ENCODE data around the gene CCDC71.

The CCDC71 gene

GRCh38 chr3:49135499-49135898 lies 30.6 kb downstream of the CCDC71 start:
- H3K27ac ChIP-seq = peak overlapping the region; percentile 82

GRCh38 chr3:49134471-49135265 lies 31.5 kb downstream of the CCDC71 start:
- TF ChIP-seq CTCF (conservative IDR thresholded peaks at IDR 0.05) = peak; percentile 28; the same call in 1 of the 2 replicates
- H3K27ac ChIP-seq = peak overlapping the region; percentile 82

More at GRCh38 chr3:49135499-49135898, 30.6 kb downstream of the CCDC71 start:
- TF ChIP-seq CTCF (conservative IDR thresholded peaks at IDR 0.05) = no peak

DNA sequence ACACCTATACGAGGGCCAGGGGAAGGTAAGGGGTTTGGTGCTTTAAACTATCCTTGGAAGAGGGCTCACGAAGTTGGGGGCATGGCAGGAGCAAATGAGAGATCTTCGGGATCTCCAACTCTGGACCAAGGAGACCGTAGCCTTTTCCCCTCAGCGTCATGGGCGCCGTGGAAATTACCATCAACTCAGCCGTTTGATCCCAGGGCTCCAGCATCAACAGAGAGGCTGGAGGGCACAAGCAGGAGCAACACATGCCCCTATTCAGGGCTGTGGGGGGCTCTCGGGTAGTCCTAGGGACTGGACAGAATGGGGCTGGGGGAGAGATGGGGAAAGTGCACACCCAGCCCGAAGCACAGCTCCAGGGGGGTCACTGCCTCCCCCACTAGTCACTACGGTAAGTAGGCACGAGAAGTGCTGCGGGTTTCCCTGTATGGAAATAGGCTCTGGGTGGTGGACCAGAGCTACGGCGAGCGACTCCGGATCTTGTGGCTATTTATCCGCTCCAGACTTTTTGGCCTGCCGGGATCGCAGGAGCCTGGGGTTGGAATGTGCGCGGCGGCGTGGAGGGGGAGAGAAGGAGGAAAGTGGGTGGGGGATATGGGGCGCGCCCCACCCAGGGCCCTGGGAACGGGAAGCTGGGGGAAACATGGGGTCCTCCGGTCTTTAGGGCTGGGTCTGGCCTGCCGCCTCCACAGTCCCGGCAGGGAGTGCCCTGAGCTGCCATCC lies 32.7 kb downstream of the CCDC71 start:
- peak overlapping the region; percentile 82 for H3K27ac ChIP-seq
- 0 out of 2 replicates have a peak, but pooled peaks have one; percentile 3 for TF ChIP-seq CTCF (conservative IDR thresholded peaks at IDR 0.05)

- H3K27ac ChIP-seq = peak within 1 kb of the TSS; percentile 82
Measured at GRCh38 chr3:49132437-49133225, 33.5 kb downstream of the CCDC71 start, which contains the start of gene LAMB2. Gene LAMB2 (minus strand): TSS chr3:49133050. CDS start chr3:49132867, 183 bp downstream.

GRCh38 chr3:49132073-49132436 lies 34.1 kb downstream of the CCDC71 start:
- H3K27ac ChIP-seq = peak overlapping the region; percentile 82; the same call in 1 of the 2 replicates
- no peak for TF ChIP-seq CTCF (conservative IDR thresholded peaks at IDR 0.05)

More at GRCh38 chr3:49132437-49133225, 33.5 kb downstream of the CCDC71 start, which contains the start of gene LAMB2:
- TF ChIP-seq CTCF (conservative IDR thresholded peaks at IDR 0.05) = 0 out of 2 replicates have a peak, but pooled peaks have one; percentile 11

- H3K27ac ChIP-seq = peak overlapping the region; percentile 82; the same call in 1 of the 2 replicates
- TF ChIP-seq CTCF (conservative IDR thresholded peaks at IDR 0.05) = no peak
Measured at GRCh38 chr3:49131576-49131975, 34.6 kb downstream of the CCDC71 start.

All from VCaP (cell line).